ENCODE results near the gene TCERG1L.

DNA sequence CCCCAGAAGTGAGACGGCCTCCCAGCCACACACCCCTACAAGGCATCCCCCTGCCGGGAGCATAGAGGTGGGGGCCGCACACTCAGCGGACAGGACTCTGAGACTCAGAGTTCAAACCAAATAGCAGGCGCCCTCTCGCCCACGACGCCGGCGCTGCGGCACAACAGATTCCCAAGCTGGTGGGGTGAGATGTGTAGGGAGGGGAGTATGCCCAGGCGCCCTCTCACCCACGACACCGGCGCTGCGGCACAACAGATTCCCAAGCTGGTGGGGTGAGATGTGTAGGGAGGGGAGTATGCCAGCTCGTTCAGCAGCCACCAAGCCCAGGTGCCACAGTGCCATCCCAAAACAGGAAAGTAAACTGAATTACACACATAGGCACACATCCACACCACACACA, 64.7 kb downstream of the TCERG1L start:
- TF ChIP-seq EZH2 (IDR thresholded peaks at IDR 0.05; ENCODE audit: borderline replicate concordance): no peak
- TF ChIP-seq, protein P1, sequence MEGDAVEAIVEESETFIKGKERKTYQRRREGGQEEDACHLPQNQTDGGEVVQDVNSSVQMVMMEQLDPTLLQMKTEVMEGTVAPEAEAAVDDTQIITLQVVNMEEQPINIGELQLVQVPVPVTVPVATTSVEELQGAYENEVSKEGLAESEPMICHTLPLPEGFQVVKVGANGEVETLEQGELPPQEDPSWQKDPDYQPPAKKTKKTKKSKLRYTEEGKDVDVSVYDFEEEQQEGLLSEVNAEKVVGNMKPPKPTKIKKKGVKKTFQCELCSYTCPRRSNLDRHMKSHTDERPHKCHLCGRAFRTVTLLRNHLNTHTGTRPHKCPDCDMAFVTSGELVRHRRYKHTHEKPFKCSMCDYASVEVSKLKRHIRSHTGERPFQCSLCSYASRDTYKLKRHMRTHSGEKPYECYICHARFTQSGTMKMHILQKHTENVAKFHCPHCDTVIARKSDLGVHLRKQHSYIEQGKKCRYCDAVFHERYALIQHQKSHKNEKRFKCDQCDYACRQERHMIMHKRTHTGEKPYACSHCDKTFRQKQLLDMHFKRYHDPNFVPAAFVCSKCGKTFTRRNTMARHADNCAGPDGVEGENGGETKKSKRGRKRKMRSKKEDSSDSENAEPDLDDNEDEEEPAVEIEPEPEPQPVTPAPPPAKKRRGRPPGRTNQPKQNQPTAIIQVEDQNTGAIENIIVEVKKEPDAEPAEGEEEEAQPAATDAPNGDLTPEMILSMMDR (IDR thresholded peaks at IDR 0.05; ENCODE audit: poor library complexity): no peak
